T-cell (primary cell): ENCODE results near the gene CDHR1. TPM values are rescaled to one million over a fixed set of nuclear protein-coding genes. Genes with fewer than 3 reads are reported as not detected.
A peak's percentile ranks its signal among the peaks of the same experiment; 100 is the strongest.

ENCODE experiments used
- ATAC-seq, 4 experiments: fragments of 200-7000 bp in 3 of 4; fragments of 150-1000 bp in 1 of 4; cut with Tn5 transposase; replicated peaks in 1 of 4; 1 replicate in 3 of 4; 2 replicates in 1 of 4; pipeline ENCODE4 v1.10.0; 2021; ENCODE audit warnings: moderate library complexity in 3 of 4, mild to moderate bottlenecking in 2 of 4, moderate number of reproducible peaks in 1 of 4
- CTCF ChIA-PET, 2 donors: fragments of 300-600 bp; sonication (Branson Sonifier 250); formaldehyde crosslinking; loops; one replicate each; lab custom pipeline; 2022; ENCODE audit warnings: antibody characterized with exemption in 2 of 2; lab: Charles Lee
- POLR2A ChIA-PET, 2 donors: fragments of 300-600 bp; sonication (Branson Sonifier 250); formaldehyde crosslinking; loops; one replicate each; lab custom pipeline; 2022; ENCODE audit warnings: antibody characterized with exemption in 2 of 2; lab: Charles Lee
- DNase-seq, 35 experiments: peaks; one replicate each; pipeline versions ENCODE4 v3.0.0 to v3.0.0-alpha.2; 2013 to 2023
- H3K27ac ChIP-seq: one replicate; pipeline ENCODE4 v1.5.1; 2013; ENCODE audit warnings: low read length
- H3K27me3 ChIP-seq, 2 experiments: replicated peaks in 1 of 2; 1 replicate in 1 of 2; 2 replicates in 1 of 2; pipeline versions ENCODE4 v1.6.1 to v1.7.0; 2013; ENCODE audit warnings: low read length in 1 of 2, mixed read lengths in 1 of 2; ENCODE audit not compliant: control insufficient read depth in 2 of 2, insufficient read depth in 2 of 2; ENCODE audit errors: extremely low read depth in 1 of 2
- H3K36me3 ChIP-seq, 2 donors: 1 replicate in 1 of 2; 2 replicates in 1 of 2; pipeline versions ENCODE4 v1.6.1 to v1.7.0; 2013; ENCODE audit warnings: low read length in 1 of 2; ENCODE audit not compliant: control insufficient read depth in 2 of 2, insufficient read depth in 1 of 2; ENCODE audit errors: extremely low read depth in 1 of 2
- H3K4me1 ChIP-seq, 2 experiments: 1 replicate in 1 of 2; 2 replicates in 1 of 2; pipeline versions ENCODE4 v1.6.1 to v1.7.0; 2013; ENCODE audit warnings: low read length in 2 of 2, mixed read lengths in 1 of 2; ENCODE audit not compliant: insufficient read depth in 2 of 2, control insufficient read depth in 1 of 2; ENCODE audit errors: extremely low read depth in 1 of 2
- H3K4me3 ChIP-seq, 2 donors: 1 replicate in 1 of 2; 2 replicates in 1 of 2; pipeline versions ENCODE4 v1.5.1 to v1.7.0; 2013; ENCODE audit warnings: mild to moderate bottlenecking in 2 of 2, low read length in 1 of 2, moderate library complexity in 1 of 2; ENCODE audit not compliant: control insufficient read depth in 1 of 2; ENCODE audit errors: extremely low read depth in 1 of 2
- H3K9me3 ChIP-seq: 2 replicates; pipeline ENCODE4 v1.7.0; 2013
- H3K27ac Mint-ChIP-seq, 2 donors: one replicate each; pipeline ENCODE4 v1.8.0; 2020 to 2021; ENCODE audit warnings: mild to moderate bottlenecking in 2 of 2, mixed read lengths in 2 of 2
- H3K27me3 Mint-ChIP-seq, 2 donors: one replicate each; pipeline ENCODE4 v1.8.0; 2021 to 2022; ENCODE audit warnings: mixed read lengths in 2 of 2
- H3K36me3 Mint-ChIP-seq: one replicate; pipeline ENCODE4 v1.8.0; 2021; ENCODE audit warnings: mixed read lengths
- H3K4me1 Mint-ChIP-seq, 3 donors: one replicate each; pipeline ENCODE4 v1.8.0; 2020 to 2022; ENCODE audit warnings: mixed read lengths in 3 of 3, mild to moderate bottlenecking in 1 of 3
- H3K4me3 Mint-ChIP-seq, 3 donors: one replicate each; pipeline ENCODE4 v1.8.0; 2020 to 2022; ENCODE audit warnings: mild to moderate bottlenecking in 3 of 3, mixed read lengths in 3 of 3, moderate library complexity in 3 of 3
- H3K9me3 Mint-ChIP-seq, 3 donors: one replicate each; pipeline ENCODE4 v1.8.0; 2020 to 2022; ENCODE audit warnings: mixed read lengths in 3 of 3
- WGBS: methylation state at CpG from one replicate; pipeline ENCODE4 v1.1.5; 2013; ENCODE audit warnings: missing lambda C conversion rate; ENCODE audit not compliant: insufficient coverage; 5-methylcytosine and 5-hydroxymethylcytosine counted together
- total RNA-seq, 35 experiments: library from RNA in 6 of 35; stranded (reverse) in 6 of 35; fragments of 120-200 nt in 1 of 35; gene quantifications; one replicate each; pipeline versions ENCODE4 v1.2.1 to v1.2.4 and lab custom pipeline; 2013 to 2026

The CDHR1 gene
- total RNA-seq, 5 donors from 2014 or later (not counting 1 experiment from before 2014, with no cell fraction given): 0.41 to 2.1 (median 1.1) TPM

DNA sequence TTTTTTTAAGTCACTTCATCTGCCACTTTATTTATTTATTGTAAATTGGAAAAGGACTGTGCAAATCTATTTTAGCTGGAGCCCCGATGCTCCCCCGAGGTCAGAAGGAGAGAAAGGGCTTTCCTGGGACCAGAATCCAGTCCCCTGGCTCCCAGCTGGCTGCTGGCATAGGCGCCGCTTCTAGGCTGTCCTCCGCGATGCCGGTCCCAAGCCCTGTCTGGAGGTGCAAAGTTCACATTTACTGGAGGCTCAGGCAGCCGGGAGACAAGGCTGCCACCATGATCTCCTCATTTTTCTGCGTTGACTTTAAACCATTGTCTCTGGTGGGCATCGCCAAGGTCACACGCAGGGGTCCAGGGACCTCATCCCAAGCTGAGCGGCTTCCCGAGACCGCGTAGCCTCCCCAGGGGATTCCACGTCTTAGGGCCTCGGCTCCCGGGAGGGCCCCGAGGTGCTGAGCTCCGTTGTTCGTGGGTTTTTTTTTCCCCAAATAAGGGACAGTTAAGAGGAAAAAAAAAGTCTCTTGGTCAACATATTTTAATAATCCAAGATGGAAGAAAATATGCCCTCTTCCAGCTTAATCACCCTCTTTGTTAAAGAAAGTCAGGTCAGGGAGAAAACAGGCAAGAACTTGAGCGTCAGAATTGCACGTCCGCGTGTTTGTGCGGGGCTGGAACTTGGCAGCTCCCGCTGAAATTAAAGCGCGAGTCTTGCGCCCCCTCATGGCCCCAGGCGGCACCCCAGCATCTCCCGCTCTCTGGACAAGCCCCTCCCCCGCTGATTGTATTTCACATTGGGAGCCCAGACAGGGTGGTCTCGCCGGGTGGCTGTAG lies 62.4 kb downstream of the CDHR1 start:
- Mint-ChIP-seq H3K27me3 (peaks cover 11 to 25% of the 10 kb centered on the region in 2 donors), H3K4me1 (peaks cover 0 to 7% (median 3%) of the 10 kb centered on the region in 3 donors), H3K4me3 (no peak overlapping the region), H3K9me3 (no peaks in the 10 kb centered on the region), H3K36me3 (no peaks in the 10 kb centered on the region), H3K27ac (no peak overlapping the region)
- peak in 27 of 35 experiments; percentile 5 to 54 (median 27) for DNase-seq
- Histone ChIP-seq H3K9me3 (no peaks in the 10 kb centered on the region), H3K4me3 (no peak overlapping the region), H3K27me3 (peaks cover 0 to 40% of the 10 kb centered on the region in 2 experiments), H3K27ac (no peak overlapping the region), H3K4me1 (peaks cover 0 to 6% of the 10 kb centered on the region in 2 experiments), H3K36me3 (no peaks in the 10 kb centered on the region)
- POLR2A ChIA-PET: no interaction called here
- CTCF ChIA-PET: interaction anchor here in 1 of 2 donors (1.4 kb wide), 1 partner anchor 281 kb away, joined by 6 read pairs; no protein-coding TSS in a partner anchor
- WGBS: 53% methylated on average over 19 of the region's 35 CpGs
- peak in 3 of 4 experiments; percentile 35 to 58 (median 46) for ATAC-seq

DNA sequence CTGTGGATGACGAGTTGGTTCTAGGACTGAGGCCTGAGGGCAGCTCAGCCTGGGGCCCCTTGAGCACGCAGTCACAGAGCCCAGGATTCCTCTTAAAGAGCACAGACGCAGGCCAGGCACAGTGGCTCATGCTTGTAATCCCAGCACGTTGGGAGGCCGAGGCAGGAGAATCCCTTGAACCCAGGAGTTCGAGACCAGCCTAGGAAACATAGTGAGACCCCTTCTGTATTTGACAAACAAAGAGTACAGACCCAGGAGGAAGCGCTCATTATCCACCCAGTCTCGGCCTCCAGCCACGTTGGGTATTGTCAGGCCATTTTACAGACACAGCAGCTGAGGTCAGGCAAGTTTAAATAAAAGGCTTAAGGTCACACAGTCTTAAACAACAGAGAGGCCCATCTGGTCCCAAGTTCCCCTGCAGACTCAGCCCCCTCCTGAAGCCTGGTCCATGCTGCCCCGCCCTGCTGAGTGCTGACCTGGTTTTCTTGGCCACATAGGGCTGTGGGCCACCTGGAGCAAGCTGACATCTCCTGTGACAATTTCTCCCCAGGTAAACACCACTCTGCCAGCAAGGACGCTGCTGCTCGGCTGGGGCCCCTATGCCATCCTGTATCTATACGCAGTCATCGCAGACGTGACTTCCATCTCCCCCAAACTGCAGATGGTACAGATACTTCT lies 63.1 kb downstream of the CDHR1 start:
- Mint-ChIP-seq H3K36me3 (no peaks in the 10 kb centered on the region), H3K27ac (no peak overlapping the region), H3K27me3 (peaks cover 17 to 30% of the 10 kb centered on the region in 2 donors), H3K4me3 (no peak overlapping the region), H3K4me1 (peaks cover 0 to 7% (median 3%) of the 10 kb centered on the region in 3 donors), H3K9me3 (no peaks in the 10 kb centered on the region)
- Histone ChIP-seq H3K36me3 (no peaks in the 10 kb centered on the region), H3K27ac (no peak overlapping the region), H3K9me3 (no peaks in the 10 kb centered on the region), H3K4me3 (no peak overlapping the region), H3K27me3 (peaks cover 0 to 46% of the 10 kb centered on the region in 2 experiments), H3K4me1 (peaks cover 0 to 6% of the 10 kb centered on the region in 2 experiments)
- ATAC-seq (no peak), DNase-seq (no peak)
- CTCF ChIA-PET: interaction anchor here in 1 of 2 donors (1.4 kb wide), 1 partner anchor 280 kb away, joined by 6 read pairs; no protein-coding TSS in a partner anchor
- POLR2A ChIA-PET: no interaction called here
- WGBS: 84% methylated on average over 13 of the region's 15 CpGs

DNA sequence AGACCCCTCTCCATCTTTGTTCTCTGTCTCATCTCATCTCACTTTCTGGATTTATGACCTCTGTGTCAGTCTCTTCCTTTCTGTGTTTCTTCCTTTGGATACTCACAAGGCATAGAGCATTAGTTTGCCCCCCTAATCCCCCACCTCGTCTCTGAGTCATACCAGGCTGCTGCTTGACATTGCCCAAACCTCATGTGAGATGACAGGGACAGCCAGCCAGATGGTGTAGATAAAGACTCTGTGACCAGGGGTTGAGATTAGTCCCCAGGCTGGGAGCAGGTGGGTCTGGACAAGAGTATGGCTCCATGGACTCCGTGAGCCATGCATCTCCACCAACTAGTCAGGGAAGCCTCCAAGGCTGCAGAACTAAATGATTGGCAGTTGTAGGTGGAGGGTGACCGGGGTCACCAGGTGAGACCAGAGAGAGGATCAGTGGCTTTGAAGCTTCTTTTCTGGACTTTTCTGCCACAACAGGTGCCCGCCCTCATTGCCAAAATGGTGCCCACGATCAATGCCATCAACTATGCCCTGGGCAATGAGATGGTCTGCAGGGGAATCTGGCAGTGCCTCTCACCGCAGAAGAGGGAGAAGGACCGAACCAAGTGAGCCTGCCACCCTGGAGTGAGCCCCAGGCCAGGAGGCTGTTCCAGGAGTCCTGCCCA lies 63.8 kb downstream of the CDHR1 start:
- peaks cover 0 to 45% of the 10 kb centered on the region in 2 experiments for H3K27me3 ChIP-seq
- no peak overlapping the region for H3K27ac ChIP-seq
- Mint-ChIP-seq H3K4me3 (no peak overlapping the region), H3K4me1 (peaks cover 0 to 7% (median 3%) of the 10 kb centered on the region in 3 donors), H3K9me3 (no peaks in the 10 kb centered on the region), H3K36me3 (no peaks in the 10 kb centered on the region), H3K27me3 (peaks cover 24 to 37% of the 10 kb centered on the region in 2 donors), H3K27ac (no peak overlapping the region)
- H3K4me3 ChIP-seq: no peak overlapping the region
- no peak for DNase-seq
- ChIA-PET CTCF (no interaction called here), POLR2A (no interaction called here)
- no peaks in the 10 kb centered on the region for H3K9me3 ChIP-seq
- no peaks in the 10 kb centered on the region for H3K36me3 ChIP-seq
- H3K4me1 ChIP-seq: peaks cover 0 to 6% of the 10 kb centered on the region in 2 experiments
- ATAC-seq: no peak
- WGBS: 72% methylated on average over 5 of the region's 7 CpGs

DNA sequence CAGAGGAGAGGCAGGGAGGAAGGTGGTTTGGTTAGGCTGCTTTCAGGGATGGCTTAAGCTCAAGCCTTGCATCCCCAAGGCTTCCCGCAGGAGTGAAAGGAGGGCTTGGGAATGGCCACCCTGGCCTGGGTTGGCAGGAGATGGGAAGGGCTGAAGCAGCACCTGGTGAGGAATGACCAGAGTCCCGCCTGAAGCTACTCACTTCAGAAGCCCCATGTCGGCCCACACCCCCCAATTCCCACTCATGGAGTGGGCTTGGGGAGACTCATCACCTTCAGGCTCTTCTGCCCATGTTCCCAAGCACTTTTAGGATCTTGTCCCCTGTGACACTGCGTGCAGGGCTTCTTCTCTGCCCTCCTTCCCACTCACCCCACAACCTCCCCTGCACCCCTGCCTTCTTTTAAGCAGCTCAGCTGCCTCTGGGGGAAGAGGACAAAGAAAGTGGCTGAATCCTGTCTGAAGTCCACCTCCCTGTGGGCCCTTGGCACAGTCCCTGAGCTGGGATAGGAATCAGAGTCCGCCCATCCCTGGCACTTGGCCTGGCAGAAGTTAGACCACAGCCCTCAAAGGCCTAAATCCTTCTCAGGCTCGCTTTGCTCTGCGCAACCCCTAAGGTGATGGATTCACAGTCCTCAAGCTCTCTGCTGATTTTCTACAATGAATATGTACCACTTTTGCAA lies 67.0 kb downstream of the CDHR1 start:
- Mint-ChIP-seq H3K4me3 (no peak overlapping the region), H3K36me3 (no peaks in the 10 kb centered on the region), H3K27ac (no peak overlapping the region), H3K27me3 (peaks cover 32 to 41% of the 10 kb centered on the region in 2 donors), H3K4me1 (peaks cover 0 to 7% (median 7%) of the 10 kb centered on the region in 3 donors), H3K9me3 (no peaks in the 10 kb centered on the region)
- ATAC-seq (no peak), DNase-seq (no peak)
- WGBS: 76% methylated on average over 5 of the region's 7 CpGs
- Histone ChIP-seq H3K9me3 (no peaks in the 10 kb centered on the region), H3K27me3 (peaks cover 0 to 56% of the 10 kb centered on the region in 2 experiments), H3K36me3 (no peaks in the 10 kb centered on the region), H3K4me1 (peaks cover 0 to 11% of the 10 kb centered on the region in 2 experiments), H3K27ac (no peak overlapping the region), H3K4me3 (no peak overlapping the region)
- ChIA-PET POLR2A (no interaction called here), CTCF (interaction anchor here (0.5 to 1.9 kb wide), 4 partner anchors 254 to 315 kb away, joined by 3 to 7 read pairs (median 4); no protein-coding TSS in a partner anchor)

DNA sequence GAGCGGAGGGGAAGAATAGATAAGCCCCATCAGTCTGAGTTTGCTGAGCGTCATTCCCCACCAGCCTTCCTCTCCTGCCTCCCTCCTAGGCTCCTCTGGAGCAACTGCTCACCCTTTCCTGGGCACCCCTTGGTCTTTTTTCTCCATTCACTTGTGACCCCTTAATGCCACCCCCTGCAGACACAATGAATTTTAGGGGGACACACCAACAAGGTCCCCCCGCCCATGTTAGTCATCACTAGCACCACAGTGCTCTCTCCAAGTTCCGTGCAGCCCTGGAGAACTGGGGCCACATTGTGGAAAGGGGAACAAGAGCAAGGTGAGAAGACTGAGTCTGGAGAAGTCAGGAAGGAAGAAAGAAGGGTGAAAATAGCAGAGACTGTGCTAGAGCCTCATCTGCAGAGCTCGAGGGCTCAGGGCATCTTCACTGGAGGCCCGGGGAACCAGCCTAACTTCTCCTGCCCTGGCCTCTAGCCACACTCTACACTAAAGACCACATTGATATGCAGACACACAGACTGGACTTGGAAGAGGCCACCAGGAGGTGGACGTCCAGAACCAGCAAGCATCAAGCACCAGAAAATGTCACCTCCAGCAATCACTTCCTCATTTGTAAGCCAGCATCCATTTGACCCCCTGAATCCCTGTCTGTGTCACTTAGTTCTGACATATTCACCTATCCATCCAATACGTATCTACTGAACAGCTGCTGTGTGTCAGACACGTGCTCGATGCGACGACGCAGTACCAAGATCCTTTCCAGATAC lies 68.0 kb downstream of the CDHR1 start:
- H3K36me3 Mint-ChIP-seq: no peaks in the 10 kb centered on the region
- Histone ChIP-seq H3K4me1 (peaks cover 0 to 5% of the 10 kb centered on the region in 2 experiments), H3K9me3 (no peaks in the 10 kb centered on the region), H3K27me3 (peaks cover 0 to 46% of the 10 kb centered on the region in 2 experiments), H3K36me3 (no peaks in the 10 kb centered on the region), H3K4me3 (no peak overlapping the region), H3K27ac (no peak overlapping the region)
- ChIA-PET POLR2A (no interaction called here), CTCF (interaction anchor here (1.0 to 2.8 kb wide), 3 partner anchors 269 to 276 kb away, joined by 3 to 46 read pairs (median 4); no protein-coding TSS in a partner anchor)
- ATAC-seq (no peak), DNase-seq (no peak)
- peaks cover 0 to 5% (median 1%) of the 10 kb centered on the region in 3 donors for H3K4me1 Mint-ChIP-seq
- WGBS: 58% methylated on average over 4 of the region's 13 CpGs
- no peak overlapping the region for H3K27ac Mint-ChIP-seq
- no peak overlapping the region for H3K4me3 Mint-ChIP-seq
- no peaks in the 10 kb centered on the region for H3K9me3 Mint-ChIP-seq
- H3K27me3 Mint-ChIP-seq: peaks cover 32 to 41% of the 10 kb centered on the region in 2 donors
